Neural progenitor cell (in vitro differentiated cells): ENCODE measurements around the gene RASGRP1. TPM values are rescaled to one million over a fixed set of nuclear protein-coding genes. Genes with fewer than 3 reads are reported as not detected.

Experiments used
- DNase-seq: peaks from one replicate; pipeline ENCODE4 v3.0.0-alpha.2; 2016; ENCODE audit warnings: low spot score
- H2AFZ ChIP-seq: fragments of 200-600 bp; sonication (generic); replicated peaks from 2 replicates; pipeline ENCODE4 v1.6.1; 2016; ENCODE audit warnings: antibody characterized with exemption
- H3F3A ChIP-seq: fragments of 200-600 bp; sonication (generic); 2 replicates; pipeline ENCODE4 v1.6.1; 2016; ENCODE audit warnings: antibody characterized with exemption, low read depth
- H3K27ac ChIP-seq: fragments of 200-600 bp; sonication (generic); 2 replicates; pipeline ENCODE4 v1.5.1; 2016; ENCODE audit warnings: mild to moderate bottlenecking
- H3K27me3 ChIP-seq: fragments of 200-600 bp; sonication (generic); 2 replicates; pipeline ENCODE4 v1.6.1; 2016; ENCODE audit warnings: mild to moderate bottlenecking, moderate library complexity
- H3K36me3 ChIP-seq: fragments of 200-600 bp; sonication (generic); 2 replicates; pipeline ENCODE4 v1.5.1; 2016
- H3K4me1 ChIP-seq: fragments of 200-600 bp; sonication (generic); 2 replicates; pipeline ENCODE4 v1.6.1; 2016; ENCODE audit warnings: mixed run types
- H3K4me2 ChIP-seq: fragments of 200-600 bp; sonication (generic); 2 replicates; pipeline ENCODE4 v1.6.1; 2016
- H3K4me3 ChIP-seq: fragments of 200-600 bp; sonication (generic); 2 replicates; pipeline ENCODE4 v1.5.1; 2016
- H3K79me2 ChIP-seq: fragments of 200-600 bp; sonication (generic); 2 replicates; pipeline ENCODE4 v1.6.1; 2016; ENCODE audit warnings: low read depth
- H3K9ac ChIP-seq: fragments of 200-600 bp; sonication (generic); 2 replicates; pipeline ENCODE4 v1.6.1; 2016
- H3K9me3 ChIP-seq: fragments of 200-600 bp; sonication (generic); 2 replicates; pipeline ENCODE4 v1.5.1; 2016; ENCODE audit warnings: low read depth
- H4K20me1 ChIP-seq: fragments of 200-600 bp; sonication (generic); 2 replicates; pipeline ENCODE4 v1.6.1; 2016; ENCODE audit warnings: low read depth
- H3K27ac Mint-ChIP-seq: 3 replicates; pipeline ENCODE4 v1.8.0; 2021; ENCODE audit warnings: mixed read lengths
- H3K27me3 Mint-ChIP-seq: 2 replicates; pipeline ENCODE4 v1.8.0; 2022; ENCODE audit warnings: low read depth, mild to moderate bottlenecking, inconsistent platforms, moderate library complexity, mixed read lengths; ENCODE audit not compliant: insufficient read depth
- H3K36me3 Mint-ChIP-seq: 3 replicates; pipeline ENCODE4 v1.8.0; 2021; ENCODE audit warnings: mixed read lengths
- H3K4me1 Mint-ChIP-seq: 3 replicates; pipeline ENCODE4 v1.8.0; 2021; ENCODE audit warnings: mixed read lengths
- H3K4me3 Mint-ChIP-seq: 3 replicates; pipeline ENCODE4 v1.8.0; 2021; ENCODE audit warnings: mild to moderate bottlenecking, moderate library complexity, mixed read lengths
- H3K9me3 Mint-ChIP-seq: 3 replicates; pipeline ENCODE4 v1.8.0; 2020; ENCODE audit warnings: mixed read lengths
- EZH2 ChIP-seq: fragments of 200-600 bp; sonication (generic); IDR thresholded peaks from 2 replicates; pipeline ENCODE4 v1.6.1; 2017; ENCODE audit warnings: antibody characterized with exemption, mild to moderate bottlenecking, moderate library complexity
- EZH2phosphoT487 ChIP-seq: fragments of 200-600 bp; sonication (generic); IDR thresholded peaks from 2 replicates; pipeline ENCODE4 v1.6.1; 2017; ENCODE audit warnings: antibody characterized with exemption
- total RNA-seq: library from RNA; depleted of rRNA; stranded (reverse); fragments of >200 nt; gene quantifications from 2 replicates; pipeline ENCODE4 v1.2.3, GENCODE V29; 2015; ENCODE audit warnings: low replicate concordance
- TF ChIP-seq, protein P1 (sequence below): fragments of 200-600 bp; sonication (generic); IDR thresholded peaks from 2 replicates; pipeline ENCODE4 v1.5.1; 2017; ENCODE audit warnings: antibody characterized with exemption, mild to moderate bottlenecking

The RASGRP1 gene
- total RNA-seq, 1 donor from 2014 or later = 2.5 TPM

DNA sequence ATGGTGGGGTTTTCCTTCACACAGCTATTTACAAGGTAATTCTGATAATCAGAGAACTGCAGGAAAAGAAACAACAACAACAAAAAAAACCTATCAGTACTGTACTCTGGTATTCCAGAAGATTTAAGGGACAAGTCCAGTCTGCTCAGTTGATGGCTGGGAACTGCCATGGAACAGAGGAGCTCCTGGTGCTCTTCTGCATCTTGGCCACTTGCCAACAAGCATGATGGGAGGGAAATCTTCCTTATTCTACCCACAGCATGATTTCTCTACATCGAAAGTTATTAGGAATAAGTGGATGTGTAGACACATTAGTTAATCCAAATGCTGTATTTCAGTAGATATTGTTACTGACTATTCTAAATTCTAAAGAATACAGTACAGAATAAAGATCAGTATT lies 51.7 kb downstream of the RASGRP1 start:
- H3K27me3 ChIP-seq = no peaks in the 10 kb centered on the region
- H3K9me3 ChIP-seq = no peaks in the 10 kb centered on the region
- H4K20me1 ChIP-seq = no peaks in the 10 kb centered on the region
- Mint-ChIP-seq H3K4me1 (peaks cover 18% of the 10 kb centered on the region), H3K27ac (no peak overlapping the region), H3K27me3 (peaks cover 4% of the 10 kb centered on the region), H3K9me3 (no peaks in the 10 kb centered on the region), H3K4me3 (no peak overlapping the region), H3K36me3 (peaks cover 6% of the 10 kb centered on the region)
- H3K36me3 ChIP-seq = no peaks in the 10 kb centered on the region
- no peak overlapping the region for H3K9ac ChIP-seq
- no peak overlapping the region for H3K27ac ChIP-seq
- no peak for DNase-seq
- H3K79me2 ChIP-seq = no peaks in the 10 kb centered on the region
- no peak overlapping the region for H3K4me3 ChIP-seq
- no peak overlapping the region for H3K4me2 ChIP-seq
- no peaks in the 10 kb centered on the region for H3F3A ChIP-seq
- no peak overlapping the region for H2AFZ ChIP-seq
- TF ChIP-seq, protein P1, sequence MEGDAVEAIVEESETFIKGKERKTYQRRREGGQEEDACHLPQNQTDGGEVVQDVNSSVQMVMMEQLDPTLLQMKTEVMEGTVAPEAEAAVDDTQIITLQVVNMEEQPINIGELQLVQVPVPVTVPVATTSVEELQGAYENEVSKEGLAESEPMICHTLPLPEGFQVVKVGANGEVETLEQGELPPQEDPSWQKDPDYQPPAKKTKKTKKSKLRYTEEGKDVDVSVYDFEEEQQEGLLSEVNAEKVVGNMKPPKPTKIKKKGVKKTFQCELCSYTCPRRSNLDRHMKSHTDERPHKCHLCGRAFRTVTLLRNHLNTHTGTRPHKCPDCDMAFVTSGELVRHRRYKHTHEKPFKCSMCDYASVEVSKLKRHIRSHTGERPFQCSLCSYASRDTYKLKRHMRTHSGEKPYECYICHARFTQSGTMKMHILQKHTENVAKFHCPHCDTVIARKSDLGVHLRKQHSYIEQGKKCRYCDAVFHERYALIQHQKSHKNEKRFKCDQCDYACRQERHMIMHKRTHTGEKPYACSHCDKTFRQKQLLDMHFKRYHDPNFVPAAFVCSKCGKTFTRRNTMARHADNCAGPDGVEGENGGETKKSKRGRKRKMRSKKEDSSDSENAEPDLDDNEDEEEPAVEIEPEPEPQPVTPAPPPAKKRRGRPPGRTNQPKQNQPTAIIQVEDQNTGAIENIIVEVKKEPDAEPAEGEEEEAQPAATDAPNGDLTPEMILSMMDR = no peak
- no peak for TF ChIP-seq EZH2
- no peak for TF ChIP-seq EZH2phosphoT487
- peaks cover 19% of the 10 kb centered on the region for H3K4me1 ChIP-seq

DNA sequence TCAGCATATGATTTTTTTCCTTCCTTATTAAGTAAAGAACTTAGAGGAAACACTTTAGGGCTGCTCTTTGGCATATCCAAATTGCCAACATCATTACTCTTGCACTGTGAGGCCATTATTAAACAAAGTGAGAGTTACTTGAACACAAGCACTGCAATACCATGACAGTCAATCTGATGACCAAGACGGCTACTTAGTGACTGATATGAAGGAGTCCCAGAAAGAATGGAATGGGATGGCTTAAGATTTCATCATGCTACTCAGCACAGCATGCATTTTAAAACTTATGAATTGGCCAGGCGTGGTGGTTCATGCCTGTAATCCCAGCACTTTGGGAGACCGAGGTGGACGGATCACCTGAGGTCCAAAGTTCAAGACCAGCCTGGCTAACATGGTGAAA lies 55.5 kb downstream of the RASGRP1 start:
- no peaks in the 10 kb centered on the region for H3K9me3 Mint-ChIP-seq
- Histone ChIP-seq H3K9me3 (no peaks in the 10 kb centered on the region), H3K36me3 (no peaks in the 10 kb centered on the region), H4K20me1 (no peaks in the 10 kb centered on the region), H3F3A (no peaks in the 10 kb centered on the region), H3K4me1 (no peaks in the 10 kb centered on the region), H3K27me3 (no peaks in the 10 kb centered on the region), H3K4me2 (no peak overlapping the region), H3K79me2 (no peaks in the 10 kb centered on the region), H3K9ac (no peak overlapping the region), H2AFZ (no peak overlapping the region), H3K27ac (no peak overlapping the region), H3K4me3 (no peak overlapping the region)
- no peak overlapping the region for H3K4me3 Mint-ChIP-seq
- H3K36me3 Mint-ChIP-seq = peaks cover 14% of the 10 kb centered on the region
- H3K4me1 Mint-ChIP-seq = no peaks in the 10 kb centered on the region
- H3K27me3 Mint-ChIP-seq = peaks cover 7% of the 10 kb centered on the region
- TF ChIP-seq EZH2 (no peak), EZH2phosphoT487 (no peak)
- TF ChIP-seq, protein P1 = no peak
- no peak for DNase-seq
- H3K27ac Mint-ChIP-seq = no peak overlapping the region

DNA sequence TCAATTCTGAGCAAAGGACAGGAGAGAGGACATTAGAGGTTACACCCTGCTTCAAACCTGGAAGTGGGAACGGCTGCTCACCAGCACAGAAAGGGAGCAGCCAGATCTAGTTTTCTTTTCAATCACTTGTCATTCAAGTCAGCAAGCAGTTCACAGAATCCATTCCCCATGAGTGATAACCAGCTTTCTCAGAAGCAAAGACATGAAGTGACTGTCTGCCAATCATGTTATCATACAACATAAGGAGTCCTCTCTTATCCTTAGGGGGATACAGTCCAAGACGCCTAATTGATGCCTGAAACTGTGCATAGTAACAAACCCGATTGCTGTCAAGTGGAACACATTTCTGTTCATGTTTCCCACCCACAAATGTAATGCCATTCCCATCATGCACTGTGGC lies 56.0 kb downstream of the RASGRP1 start:
- H3K4me2 ChIP-seq = no peak overlapping the region
- no peaks in the 10 kb centered on the region for H3K79me2 ChIP-seq
- peaks cover 14% of the 10 kb centered on the region for H3K36me3 Mint-ChIP-seq
- no peak overlapping the region for H3K9ac ChIP-seq
- H3K27ac ChIP-seq = no peak overlapping the region
- TF ChIP-seq, protein P1 = no peak
- TF ChIP-seq EZH2phosphoT487 (no peak), EZH2 (no peak)
- H3K4me3 ChIP-seq = no peak overlapping the region
- H3K36me3 ChIP-seq = no peaks in the 10 kb centered on the region
- no peak overlapping the region for H3K27ac Mint-ChIP-seq
- no peaks in the 10 kb centered on the region for H3K4me1 Mint-ChIP-seq
- H3K9me3 ChIP-seq = no peaks in the 10 kb centered on the region
- no peaks in the 10 kb centered on the region for H4K20me1 ChIP-seq
- no peaks in the 10 kb centered on the region for H3K27me3 ChIP-seq
- no peak overlapping the region for H2AFZ ChIP-seq
- no peaks in the 10 kb centered on the region for H3K9me3 Mint-ChIP-seq
- H3F3A ChIP-seq = no peaks in the 10 kb centered on the region
- peaks cover 7% of the 10 kb centered on the region for H3K27me3 Mint-ChIP-seq
- no peaks in the 10 kb centered on the region for H3K4me1 ChIP-seq
- no peak for DNase-seq
- H3K4me3 Mint-ChIP-seq = no peak overlapping the region

DNA sequence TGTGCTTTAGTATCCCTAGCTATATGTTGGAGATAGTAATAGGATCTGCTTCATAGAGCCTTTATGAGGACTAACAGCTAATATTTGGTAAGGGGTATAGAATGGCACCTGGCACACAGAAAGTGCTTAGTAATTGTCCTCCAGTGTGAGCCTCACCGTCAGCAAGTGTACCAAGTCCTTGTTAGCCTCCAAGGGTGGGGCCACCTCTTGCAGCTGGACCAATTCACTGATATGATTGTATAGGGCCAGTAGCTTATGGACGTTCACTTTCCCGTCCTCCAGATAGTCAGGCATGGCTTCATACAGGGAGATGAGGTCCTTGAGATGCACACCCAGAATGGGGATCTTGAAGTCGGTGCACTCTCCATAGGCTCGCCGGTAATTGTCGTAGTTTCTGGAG lies 57.0 kb downstream of the RASGRP1 start:
- Histone ChIP-seq H3K4me2 (no peak overlapping the region), H3F3A (no peaks in the 10 kb centered on the region), H3K9me3 (no peaks in the 10 kb centered on the region), H3K36me3 (no peaks in the 10 kb centered on the region), H4K20me1 (no peaks in the 10 kb centered on the region), H3K9ac (no peak overlapping the region), H3K79me2 (no peaks in the 10 kb centered on the region), H3K27me3 (no peaks in the 10 kb centered on the region), H2AFZ (no peak overlapping the region), H3K27ac (no peak overlapping the region), H3K4me1 (peaks cover 5% of the 10 kb centered on the region), H3K4me3 (no peak overlapping the region)
- H3K27me3 Mint-ChIP-seq = peaks cover 8% of the 10 kb centered on the region
- H3K4me3 Mint-ChIP-seq = no peak overlapping the region
- TF ChIP-seq EZH2 = no peak
- TF ChIP-seq, protein P1 = no peak
- no peak for TF ChIP-seq EZH2phosphoT487
- DNase-seq = no peak
- no peaks in the 10 kb centered on the region for H3K9me3 Mint-ChIP-seq
- H3K4me1 Mint-ChIP-seq = peaks cover 2% of the 10 kb centered on the region
- no peak overlapping the region for H3K27ac Mint-ChIP-seq
- H3K36me3 Mint-ChIP-seq = peaks cover 14% of the 10 kb centered on the region
